KMS-11 (cell line): Measurements from ENCODE around the gene ACP7.

Experiments used
- H2AFZ ChIP-seq: fragments of 200-600 bp; sonication (generic); 2 replicates; pipeline ENCODE4 v1.6.1; 2016; ENCODE audit warnings: antibody characterized with exemption, mixed run types, low read depth
- H3K27ac ChIP-seq: fragments of 200-600 bp; sonication (generic); 2 replicates; pipeline ENCODE4 v1.6.1; 2016; ENCODE audit warnings: mild to moderate bottlenecking, mixed run types
- H3K27me3 ChIP-seq: fragments of 200-600 bp; sonication (generic); 2 replicates; pipeline ENCODE4 v1.6.1; 2017; ENCODE audit warnings: mild to moderate bottlenecking, low read depth, mixed run types, moderate library complexity; ENCODE audit not compliant: insufficient read depth
- H3K36me3 ChIP-seq: fragments of 200-600 bp; sonication (generic); 2 replicates; pipeline ENCODE4 v1.6.1; 2017; ENCODE audit warnings: mild to moderate bottlenecking, mixed run types; ENCODE audit not compliant: insufficient read depth
- H3K4me1 ChIP-seq: fragments of 200-600 bp; sonication (generic); 2 replicates; pipeline ENCODE4 v1.6.1; 2016; ENCODE audit warnings: mild to moderate bottlenecking, low read depth, mixed run types; ENCODE audit not compliant: poor library complexity, severe bottlenecking
- H3K4me2 ChIP-seq: fragments of 200-600 bp; sonication (generic); 2 replicates; pipeline ENCODE4 v1.7.0; 2016; ENCODE audit warnings: mild to moderate bottlenecking, mixed run types
- H3K4me3 ChIP-seq: fragments of 200-600 bp; sonication (generic); IDR thresholded peaks from 2 replicates; pipeline ENCODE4 v1.6.1; 2017; ENCODE audit warnings: low read depth, low read length, mixed read lengths; ENCODE audit not compliant: insufficient read depth
- H3K79me2 ChIP-seq: fragments of 200-600 bp; sonication (generic); 2 replicates; pipeline ENCODE4 v1.6.1; 2016; ENCODE audit warnings: low read depth, mixed run types; ENCODE audit not compliant: insufficient read depth
- H3K9ac ChIP-seq: fragments of 200-600 bp; sonication (generic); 2 replicates; pipeline ENCODE4 v1.6.1; 2016; ENCODE audit warnings: mild to moderate bottlenecking, mixed run types
- H4K20me1 ChIP-seq: fragments of 200-600 bp; sonication (generic); 2 replicates; pipeline ENCODE4 v1.6.1; 2016; ENCODE audit warnings: mild to moderate bottlenecking, mixed run types; ENCODE audit not compliant: insufficient read depth
- TF ChIP-seq, protein P1 (sequence below): fragments of 200-600 bp; sonication (generic); conservative IDR thresholded peaks from 2 replicates; pipeline ENCODE4 v1.6.1; 2017; ENCODE audit warnings: low read depth, mild to moderate bottlenecking, antibody characterized with exemption, low read length, moderate library complexity, mixed read lengths

The ACP7 gene

DNA sequence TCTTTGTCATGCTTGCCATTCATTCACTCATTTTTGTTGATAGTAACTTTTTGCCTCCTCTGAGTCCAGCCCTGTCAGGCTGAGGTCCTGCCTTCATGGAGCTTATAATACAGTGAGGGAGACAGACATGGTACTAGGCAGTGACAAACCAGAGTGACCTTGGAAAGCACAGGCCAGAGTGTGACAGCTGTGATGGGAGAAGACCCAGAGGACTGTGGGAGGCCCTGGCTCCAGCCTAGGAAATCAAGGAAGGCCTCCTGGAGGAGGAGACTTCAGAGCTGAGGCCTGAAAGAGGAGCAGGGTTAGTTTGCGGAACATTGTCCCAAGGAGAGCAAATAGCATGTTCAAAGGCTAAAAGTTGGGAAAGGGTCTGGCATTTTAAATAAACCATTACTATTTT, 61.9 kb downstream of the ACP7 start:
- no peaks in the 10 kb centered on the region for H3K4me1 ChIP-seq
- H3K27me3 ChIP-seq = no peaks in the 10 kb centered on the region
- TF ChIP-seq, protein P1, sequence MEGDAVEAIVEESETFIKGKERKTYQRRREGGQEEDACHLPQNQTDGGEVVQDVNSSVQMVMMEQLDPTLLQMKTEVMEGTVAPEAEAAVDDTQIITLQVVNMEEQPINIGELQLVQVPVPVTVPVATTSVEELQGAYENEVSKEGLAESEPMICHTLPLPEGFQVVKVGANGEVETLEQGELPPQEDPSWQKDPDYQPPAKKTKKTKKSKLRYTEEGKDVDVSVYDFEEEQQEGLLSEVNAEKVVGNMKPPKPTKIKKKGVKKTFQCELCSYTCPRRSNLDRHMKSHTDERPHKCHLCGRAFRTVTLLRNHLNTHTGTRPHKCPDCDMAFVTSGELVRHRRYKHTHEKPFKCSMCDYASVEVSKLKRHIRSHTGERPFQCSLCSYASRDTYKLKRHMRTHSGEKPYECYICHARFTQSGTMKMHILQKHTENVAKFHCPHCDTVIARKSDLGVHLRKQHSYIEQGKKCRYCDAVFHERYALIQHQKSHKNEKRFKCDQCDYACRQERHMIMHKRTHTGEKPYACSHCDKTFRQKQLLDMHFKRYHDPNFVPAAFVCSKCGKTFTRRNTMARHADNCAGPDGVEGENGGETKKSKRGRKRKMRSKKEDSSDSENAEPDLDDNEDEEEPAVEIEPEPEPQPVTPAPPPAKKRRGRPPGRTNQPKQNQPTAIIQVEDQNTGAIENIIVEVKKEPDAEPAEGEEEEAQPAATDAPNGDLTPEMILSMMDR = no peak
- H3K27ac ChIP-seq = no peak overlapping the region
- H3K36me3 ChIP-seq = no peaks in the 10 kb centered on the region
- H2AFZ ChIP-seq = no peak overlapping the region
- peaks cover 8% of the 10 kb centered on the region; the same call in 1 of the 2 replicates for H3K79me2 ChIP-seq
- no peak overlapping the region for H3K9ac ChIP-seq
- no peak overlapping the region for H3K4me3 ChIP-seq
- H3K4me2 ChIP-seq = no peak overlapping the region
- 0 out of 2 replicates have a peak, but pooled peaks cover 3% of the 10 kb centered on the region for H4K20me1 ChIP-seq

DNA sequence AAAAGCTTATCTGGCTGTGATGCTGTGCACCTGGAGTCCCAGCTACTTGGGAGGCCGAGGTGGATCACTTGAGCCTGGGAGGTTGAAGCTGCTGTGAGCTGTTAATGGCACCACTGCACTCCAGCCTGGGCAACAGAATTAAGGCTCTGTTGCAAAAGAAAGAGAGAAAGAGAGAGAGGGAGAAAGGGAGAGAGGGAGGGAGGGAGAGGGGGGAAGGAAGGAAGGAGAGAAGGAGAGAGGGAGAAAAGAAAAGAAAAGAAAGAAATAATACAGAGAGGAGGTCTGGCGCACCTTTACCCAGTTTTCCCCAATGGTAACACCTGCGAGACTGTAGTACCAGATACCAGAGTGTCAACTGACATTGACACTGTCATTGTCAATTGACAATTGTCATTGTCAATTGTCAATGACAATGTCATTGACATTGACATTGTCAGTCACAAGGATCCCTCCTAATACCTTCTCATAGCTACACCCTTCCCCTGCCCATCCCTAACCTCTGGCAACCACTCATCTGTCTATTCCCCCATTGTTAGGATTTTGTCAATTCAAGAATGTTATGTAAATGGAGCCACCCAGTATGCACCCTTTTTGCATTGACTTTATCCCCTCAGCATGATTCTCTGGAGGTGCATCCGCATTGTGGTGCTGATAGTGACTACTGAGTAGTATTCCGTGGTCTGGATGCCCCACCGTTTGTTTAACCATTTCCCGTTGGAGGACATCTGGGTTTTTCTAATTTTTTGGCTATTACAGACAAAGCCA, 62.7 kb downstream of the ACP7 start:
- Histone ChIP-seq H3K4me2 (no peak overlapping the region), H2AFZ (no peak overlapping the region), H3K27ac (no peak overlapping the region), H3K4me3 (no peak overlapping the region), H4K20me1 (0 out of 2 replicates have a peak, but pooled peaks cover 3% of the 10 kb centered on the region), H3K9ac (no peak overlapping the region), H3K4me1 (no peaks in the 10 kb centered on the region), H3K27me3 (no peaks in the 10 kb centered on the region), H3K79me2 (peaks cover 8% of the 10 kb centered on the region; the same call in 1 of the 2 replicates), H3K36me3 (no peaks in the 10 kb centered on the region)
- TF ChIP-seq, protein P1 = no peak

DNA sequence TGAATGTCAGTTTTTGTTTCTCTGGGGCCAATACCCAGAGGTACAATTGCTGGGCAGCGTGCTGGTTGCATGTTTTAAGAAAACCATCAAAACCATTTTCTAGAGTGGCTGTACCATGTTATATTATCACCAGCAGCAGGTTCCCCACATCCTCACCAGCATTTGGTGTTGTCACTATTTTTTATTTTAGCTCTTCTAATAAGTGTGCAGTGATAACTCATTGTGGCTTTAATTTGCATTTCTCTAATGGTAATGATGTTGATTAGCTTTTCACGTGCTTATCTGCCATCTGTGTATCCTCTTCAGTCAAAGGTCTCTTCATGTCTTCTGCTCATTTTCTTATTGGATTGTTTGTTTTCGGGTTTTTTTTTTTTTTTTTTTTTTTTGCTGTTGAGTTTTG, 63.3 kb downstream of the ACP7 start:
- 0 out of 2 replicates have a peak, but pooled peaks cover 3% of the 10 kb centered on the region for H4K20me1 ChIP-seq
- no peaks in the 10 kb centered on the region for H3K4me1 ChIP-seq
- H3K4me2 ChIP-seq = no peak overlapping the region
- TF ChIP-seq, protein P1 = no peak
- H3K27ac ChIP-seq = no peak overlapping the region
- H3K36me3 ChIP-seq = no peaks in the 10 kb centered on the region
- H3K27me3 ChIP-seq = no peaks in the 10 kb centered on the region
- no peak overlapping the region for H3K9ac ChIP-seq
- H3K79me2 ChIP-seq = peaks cover 8% of the 10 kb centered on the region; the same call in 1 of the 2 replicates
- H2AFZ ChIP-seq = no peak overlapping the region
- H3K4me3 ChIP-seq = no peak overlapping the region

DNA sequence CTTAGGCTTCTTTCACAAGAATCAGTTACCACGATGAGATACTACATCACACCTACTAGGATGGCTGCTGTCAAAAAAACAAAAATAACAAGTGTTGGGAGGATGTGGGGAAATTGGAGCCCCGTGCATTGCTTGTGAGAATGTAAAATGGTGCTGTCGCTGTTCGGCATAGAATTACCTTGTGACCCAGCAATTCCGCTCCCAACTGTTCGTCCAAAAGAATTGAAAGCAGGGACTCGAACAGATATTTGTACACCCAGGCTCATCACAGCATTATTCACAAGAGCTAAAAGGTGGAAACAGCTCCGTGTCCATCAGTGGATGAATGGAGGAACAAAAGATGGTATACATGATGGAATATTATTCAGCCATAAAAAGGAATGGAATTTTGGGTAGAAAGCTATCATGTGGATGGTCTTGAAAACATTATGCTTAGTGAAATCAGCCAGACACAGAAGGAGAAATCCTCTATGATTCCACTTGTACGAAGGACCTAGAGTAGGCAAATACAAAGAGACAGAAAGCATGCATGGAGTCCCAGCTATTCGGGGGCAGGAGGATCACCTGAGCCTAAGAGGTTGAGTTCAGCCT, 64.9 kb downstream of the ACP7 start:
- Histone ChIP-seq H3K4me1 (no peaks in the 10 kb centered on the region), H3K79me2 (peaks cover 8% of the 10 kb centered on the region; the same call in 1 of the 2 replicates), H4K20me1 (0 out of 2 replicates have a peak, but pooled peaks cover 3% of the 10 kb centered on the region), H3K9ac (no peak overlapping the region), H3K36me3 (no peaks in the 10 kb centered on the region), H3K4me3 (no peak overlapping the region), H3K27me3 (no peaks in the 10 kb centered on the region), H3K4me2 (no peak overlapping the region), H2AFZ (no peak overlapping the region), H3K27ac (no peak overlapping the region)
- TF ChIP-seq, protein P1 = no peak
